Measurements from ENCODE around the gene CDK14. TPM values are rescaled to one million over a fixed set of nuclear protein-coding genes. Genes with fewer than 3 reads are reported as not detected.

Gene CDK14
- polyA plus RNA-seq, 3 donors, result 1.7 to 2.5 (median 2.1) TPM

- no peaks in the 10 kb centered on the region for H3K27me3 Mint-ChIP-seq (ENCODE audit: low read depth in 3 of 3)
- H3K9me3 Mint-ChIP-seq, result peaks cover 0 to 2% (median 0%) of the 10 kb centered on the region in 7 donors
- Histone ChIP-seq H3K79me2 (ENCODE audit: insufficient read depth, low read length) (no peaks in the 10 kb centered on the region), H3K27me3 (ENCODE audit: control insufficient read depth in 2 of 2, insufficient read depth in 2 of 2, low read length in 2 of 2) (no peaks in the 10 kb centered on the region), H3K4me3 (replicated peaks in 1 of 3; ENCODE audit: low read depth in 2 of 3, low read length in 3 of 3) (peak overlapping the region in 1 of 3 experiments; percentile 61), H3K9me3 (replicated peaks in 1 of 2; ENCODE audit: control insufficient read depth in 1 of 2, insufficient read depth in 1 of 2, low read length in 2 of 2) (no peaks in the 10 kb centered on the region), H3K36me3 (replicated peaks in 1 of 2; ENCODE audit: control insufficient read depth in 1 of 2, insufficient read depth in 2 of 2, low read length in 2 of 2) (no peaks in the 10 kb centered on the region), H4K20me1 (ENCODE audit: insufficient read depth, low read length) (no peaks in the 10 kb centered on the region), H2AFZ (ENCODE audit: insufficient read depth, low read depth, low read length, poor library complexity, severe bottlenecking) (peak overlapping the region; percentile 54), H3K27ac (ENCODE audit: low read depth in 1 of 2, low read length in 2 of 2) (peak overlapping the region in 1 of 2 donors; percentile 73), H3K4me2 (replicated peaks; ENCODE audit: extremely low read depth, low read length, poor library complexity, severe bottlenecking) (peak overlapping the region; percentile 52), H3K9ac (ENCODE audit: insufficient read depth, low read length, poor library complexity, severe bottlenecking) (no peak overlapping the region), H3K4me1 (ENCODE audit: control insufficient read depth in 1 of 2, insufficient read depth in 2 of 2, low read length in 2 of 2) (peaks cover 2 to 9% of the 10 kb centered on the region in 2 donors)
- intact Hi-C loops (cut with micrococcal nuclease), result no loop called here
- peak; percentile 44 to 54 (median 45) for DNase-seq
- H3K27ac Mint-ChIP-seq, result peak overlapping the region; percentile 35 to 81 (median 73)
- TF ChIP-seq CTCF (IDR thresholded peaks at IDR 0.05), result no peak
- peak overlapping the region; percentile 68 to 86 for H3K4me3 Mint-ChIP-seq
- no CpG with 5 or more reads among the region's 2 CpGs for WGBS (ENCODE audit: insufficient coverage)
- peaks cover 8% of the 10 kb centered on the region for H3K4me1 Mint-ChIP-seq
- H3K36me3 Mint-ChIP-seq, result no peaks in the 10 kb centered on the region
Measured at GRCh38 chr7:91050677-91051076, 454.6 kb downstream of the CDK14 start.

GRCh38 chr7:91051966-91052365, 455.8 kb downstream of the CDK14 start:
- Histone ChIP-seq H3K79me2 (ENCODE audit: insufficient read depth, low read length) (no peaks in the 10 kb centered on the region), H3K36me3 (replicated peaks in 1 of 2; ENCODE audit: control insufficient read depth in 1 of 2, insufficient read depth in 2 of 2, low read length in 2 of 2) (no peaks in the 10 kb centered on the region), H3K27me3 (ENCODE audit: control insufficient read depth in 2 of 2, insufficient read depth in 2 of 2, low read length in 2 of 2) (no peaks in the 10 kb centered on the region), H3K27ac (ENCODE audit: low read depth in 1 of 2, low read length in 2 of 2) (no peak overlapping the region), H3K4me1 (ENCODE audit: control insufficient read depth in 1 of 2, insufficient read depth in 2 of 2, low read length in 2 of 2) (peaks cover 2 to 9% of the 10 kb centered on the region in 2 donors), H3K9ac (ENCODE audit: insufficient read depth, low read length, poor library complexity, severe bottlenecking) (no peak overlapping the region), H3K4me3 (replicated peaks in 1 of 3; ENCODE audit: low read depth in 2 of 3, low read length in 3 of 3) (no peak overlapping the region), H4K20me1 (ENCODE audit: insufficient read depth, low read length) (no peaks in the 10 kb centered on the region), H3K4me2 (replicated peaks; ENCODE audit: extremely low read depth, low read length, poor library complexity, severe bottlenecking) (no peak overlapping the region), H2AFZ (ENCODE audit: insufficient read depth, low read depth, low read length, poor library complexity, severe bottlenecking) (peak overlapping the region; percentile 54), H3K9me3 (replicated peaks in 1 of 2; ENCODE audit: control insufficient read depth in 1 of 2, insufficient read depth in 1 of 2, low read length in 2 of 2) (no peaks in the 10 kb centered on the region)
- Mint-ChIP-seq H3K36me3 (no peaks in the 10 kb centered on the region), H3K27me3 (ENCODE audit: low read depth in 3 of 3) (no peaks in the 10 kb centered on the region), H3K27ac (no peak overlapping the region), H3K4me1 (peaks cover 8% of the 10 kb centered on the region), H3K9me3 (peaks cover 0 to 2% (median 0%) of the 10 kb centered on the region in 7 donors), H3K4me3 (no peak overlapping the region)
- DNase-seq, result no peak
- no peak for TF ChIP-seq CTCF (IDR thresholded peaks at IDR 0.05)
- intact Hi-C loops (cut with micrococcal nuclease), result no loop called here
- 100% methylated on average over 3 of the region's 3 CpGs for WGBS (ENCODE audit: insufficient coverage)
